GM19438 (cell line): Measurements from ENCODE around the gene ACSL5.
"Not testable (repeated sequence)": the region's sequence is repeated elsewhere in the genome, so short reads cannot be mapped to it uniquely, and the experiment has no call there.

ENCODE experiments used
- ATAC-seq: cut with Tn5 transposase; IDR thresholded peaks from one replicate; pipeline ENCODE4 v1.9.1; 2021; ENCODE audit warnings: low read depth; ENCODE audit not compliant: unreplicated experiment

The ACSL5 gene

GRCh38 chr10:112406806-112407205, 32.9 kb downstream of the ACSL5 start:
- not testable (repeated sequence) for ATAC-seq

- ATAC-seq: no peak
Observed at GRCh38 chr10:112407696-112408095, 33.8 kb downstream of the ACSL5 start.

GRCh38 chr10:112409299-112409698, 35.4 kb downstream of the ACSL5 start:
- no peak for ATAC-seq

GRCh38 chr10:112409755-112410154, 35.8 kb downstream of the ACSL5 start:
- no peak for ATAC-seq

- no peak for ATAC-seq
Observed at GRCh38 chr10:112412696-112413095, 38.8 kb downstream of the ACSL5 start.

GRCh38 chr10:112421731-112422130, 47.8 kb downstream of the ACSL5 start:
- no peak for ATAC-seq

- ATAC-seq: no peak
Observed at GRCh38 chr10:112424651-112425050, 50.7 kb downstream of the ACSL5 start.

GRCh38 chr10:112426111-112426510, 52.2 kb downstream of the ACSL5 start:
- ATAC-seq: no peak

- no peak for ATAC-seq
Observed at GRCh38 chr10:112429147-112429546, 55.2 kb downstream of the ACSL5 start.

- ATAC-seq: no peak
Observed at GRCh38 chr10:112429654-112430230, 55.8 kb downstream of the ACSL5 start.

- no peak for ATAC-seq
Observed at GRCh38 chr10:112433136-112433535, 59.2 kb downstream of the ACSL5 start.

GRCh38 chr10:112434988-112435619, 61.2 kb downstream of the ACSL5 start:
- ATAC-seq: no peak

GRCh38 chr10:112438356-112438755, 64.4 kb downstream of the ACSL5 start:
- no peak for ATAC-seq

- no peak for ATAC-seq
Observed at GRCh38 chr10:112441520-112441919, 67.6 kb downstream of the ACSL5 start.

GRCh38 chr10:112442063-112442462, 68.1 kb downstream of the ACSL5 start:
- ATAC-seq: no peak

GRCh38 chr10:112446055-112446854, 72.3 kb downstream of the ACSL5 start:
- ATAC-seq: peak; percentile 38

GRCh38 chr10:112446855-112447619, 73.1 kb downstream of the ACSL5 start, which contains the start of the genes VTI1A and ZDHHC6:
Gene VTI1A (plus strand): TSS chr10:112447215. CDS start chr10:112447374, 159 bp downstream.
Gene ZDHHC6 (minus strand): TSS chr10:112446914. CDS start chr10:112445436, 1,478 bp downstream.
- ATAC-seq: peak; percentile 94

GRCh38 chr10:112447620-112447928, 73.7 kb downstream of the ACSL5 start:
- no peak for ATAC-seq

- no peak for ATAC-seq
Observed at GRCh38 chr10:112448888-112449287, 75.0 kb downstream of the ACSL5 start.

- ATAC-seq: no peak
Observed at GRCh38 chr10:112454910-112455779, 81.2 kb downstream of the ACSL5 start.
